OCI-LY7 (cell line): ENCODE measurements around the gene ETV3L. TPM values are rescaled to one million over a fixed set of nuclear protein-coding genes. Genes with fewer than 3 reads are reported as not detected.

Experiments used
- Bru-seq: library from RNA; stranded (reverse); fragments of 400-500 nt; gene quantifications from one replicate; lab custom pipeline; 2021; lab: Mats Ljungman, UMichigan
- BruChase-seq, 2 experiments: library from RNA; stranded (reverse); fragments of 400-500 nt; gene quantifications; one replicate each; lab custom pipeline; 2021; lab: Mats Ljungman, UMichigan
- BruUV-seq: library from RNA; stranded (reverse); fragments of 400-500 nt; replicated peaks from 2 replicates; lab custom pipeline; 2021; lab: Mats Ljungman, UMichigan
- CTCF ChIA-PET: fragments of 300-600 bp; sonication (Branson Sonifier 250); formaldehyde crosslinking; loops from one replicate; lab custom pipeline; 2022; ENCODE audit warnings: antibody characterized with exemption; ENCODE audit not compliant: unreplicated experiment; lab: Charles Lee
- POLR2A ChIA-PET: fragments of 300-600 bp; sonication (Branson Sonifier 250); formaldehyde crosslinking; loops from one replicate; lab custom pipeline; 2022; ENCODE audit warnings: antibody characterized with exemption; lab: Charles Lee
- DNase-seq: peaks from one replicate; pipeline ENCODE4 v3.0.0-alpha.2; 2015; ENCODE audit warnings: low spot score
- H2AFZ ChIP-seq: fragments of 200-600 bp; sonication (generic), shearing (Covaris generic); 2 replicates; pipeline ENCODE4 v1.6.1; 2014; ENCODE audit warnings: mild to moderate bottlenecking, antibody characterized with exemption, low read length, moderate library complexity
- H3K27ac ChIP-seq: fragments of 200-600 bp; sonication (generic); 2 replicates; pipeline ENCODE4 v1.5.1; 2014; ENCODE audit warnings: mixed run types, low read depth, mild to moderate bottlenecking, moderate library complexity, low read length, inconsistent platforms; ENCODE audit not compliant: poor library complexity, severe bottlenecking
- H3K36me3 ChIP-seq: fragments of 200-600 bp; sonication (generic); 2 replicates; pipeline ENCODE4 v1.6.1; 2014; ENCODE audit warnings: mild to moderate bottlenecking, antibody characterized with exemption, low read length, moderate library complexity, mixed read lengths; ENCODE audit not compliant: insufficient read depth
- H3K4me1 ChIP-seq: fragments of 200-600 bp; sonication (generic); 2 replicates; pipeline ENCODE4 v1.5.1; 2014; ENCODE audit warnings: mild to moderate bottlenecking, low read length; ENCODE audit not compliant: insufficient read depth, poor library complexity, severe bottlenecking
- H3K4me2 ChIP-seq: fragments of 200-600 bp; sonication (generic); 2 replicates; pipeline ENCODE4 v1.6.1; 2014; ENCODE audit warnings: mild to moderate bottlenecking, low read length
- H3K4me3 ChIP-seq: fragments of 200-600 bp; sonication (generic); 2 replicates; pipeline ENCODE4 v1.5.1; 2014; ENCODE audit warnings: mild to moderate bottlenecking, low read depth, low read length; ENCODE audit not compliant: poor library complexity, severe bottlenecking
- H3K79me2 ChIP-seq: fragments of 200-600 bp; sonication (generic); 2 replicates; pipeline ENCODE4 v1.6.1; 2016; ENCODE audit warnings: low read depth, mild to moderate bottlenecking, low read length, moderate library complexity, mixed read lengths; ENCODE audit not compliant: insufficient read depth
- H3K9me2 ChIP-seq: fragments of 200-600 bp; sonication (generic); 2 replicates; pipeline ENCODE4 v1.6.1; 2016; ENCODE audit warnings: mild to moderate bottlenecking, low read length, mixed read lengths; ENCODE audit not compliant: insufficient read depth
- H3K9me3 ChIP-seq: fragments of 200-600 bp; sonication (generic); 2 replicates; pipeline ENCODE4 v1.6.1; 2014; ENCODE audit warnings: mild to moderate bottlenecking, mixed run types, low read length, mixed read lengths
- H4K20me1 ChIP-seq: fragments of 200-600 bp; sonication (generic); 2 replicates; pipeline ENCODE4 v1.6.1; 2014; ENCODE audit warnings: mild to moderate bottlenecking, antibody characterized with exemption, low read length, moderate library complexity, mixed read lengths; ENCODE audit not compliant: insufficient read depth
- CTCF ChIP-seq: fragments of 200-600 bp; sonication (generic); conservative IDR thresholded peaks from 2 replicates; pipeline ENCODE4 v1.5.1; 2014; ENCODE audit warnings: mild to moderate bottlenecking, antibody characterized with exemption, low read length, moderate library complexity, mixed read lengths
- EZH2phosphoT487 ChIP-seq: fragments of 200-600 bp; sonication (generic); IDR thresholded peaks from 2 replicates; pipeline ENCODE4 v1.6.1; 2018; ENCODE audit warnings: low read depth, borderline replicate concordance, mild to moderate bottlenecking, mixed run types, antibody characterized with exemption, low read length, moderate library complexity, mixed read lengths
- intact Hi-C: fragments of 100-400 bp; cut with micrococcal nuclease; formaldehyde crosslinking; loops from one replicate; pipeline ENCODE4 v1.10.0; 2022; ENCODE audit not compliant: unreplicated experiment
- long read RNA-seq: library from polyadenylated mRNA; stranded (forward); transcript quantifications from one replicate; pipeline ENCODE4 v2.0.0, GENCODE V29; 2022
- total RNA-seq, 2 experiments: library from RNA; depleted of rRNA in 1 of 2; stranded (reverse); fragments of >200 nt in 1 of 2; shearing (Covaris generic) in 1 of 2; gene quantifications; 2 replicates each; pipeline ENCODE4 v1.2.3, GENCODE V29; 2014 to 2022

The ETV3L gene
- not detected in 2 replicates for total RNA-seq (2014; rRNA removed; shearing (Covaris generic))
- not detected in 2 replicates for total RNA-seq (2022)
- Bru-seq, nascent RNA: not detected
- not detected for BruChase-seq, experiment 1, labeled RNA remaining after a 6-hour chase
- not detected for BruChase-seq, experiment 2, labeled RNA remaining after a 2-hour chase
- long read RNA-seq: 0 reads

GRCh38 chr1:157099633-157100009 lies at the start of gene ETV3L:
Gene ETV3L, minus strand, starts transcription at chr1:157099808. Its CDS starts 285 bp downstream, at chr1:157099523.
- Histone ChIP-seq H3K9me3 (no peaks in the 10 kb centered on the region), H4K20me1 (no peaks in the 10 kb centered on the region), H2AFZ (no peak within 1 kb of the TSS), H3K4me3 (no peak within 1 kb of the TSS), H3K36me3 (no peaks in the 10 kb centered on the region), H3K27ac (no peak within 1 kb of the TSS), H3K4me1 (no peaks in the 10 kb centered on the region), H3K4me2 (no peak within 1 kb of the TSS), H3K79me2 (no peaks in the 10 kb centered on the region), H3K9me2 (no peaks in the 10 kb centered on the region)
- BruUV-seq: no TSS peak
- no peak for DNase-seq
- intact Hi-C loops: no loop called here
- POLR2A ChIA-PET: no interaction called here
- CTCF ChIA-PET: no interaction called here
- no peak for TF ChIP-seq CTCF
- TF ChIP-seq EZH2phosphoT487: no peak

- H3K4me1 ChIP-seq: peaks cover 8% of the 10 kb centered on the region
- no TSS peak for BruUV-seq
- H3K27ac ChIP-seq: no peak overlapping the region
- H2AFZ ChIP-seq: peak overlapping the region; percentile 71
- intact Hi-C loops: no loop called here
- no peaks in the 10 kb centered on the region for H3K36me3 ChIP-seq
- no peak for TF ChIP-seq EZH2phosphoT487
- no peak for TF ChIP-seq CTCF
- no peak overlapping the region for H3K4me3 ChIP-seq
- peak; percentile 44 for DNase-seq
- H3K79me2 ChIP-seq: no peaks in the 10 kb centered on the region
- CTCF ChIA-PET: no interaction called here
- POLR2A ChIA-PET: interaction anchor here (0.9 to 1.7 kb wide), 2 partner anchors 9 to 45 kb away, joined by 3 to 7 read pairs; partner anchors contain the start of gene ETV3
- H3K9me3 ChIP-seq: no peaks in the 10 kb centered on the region
- H3K4me2 ChIP-seq: 0 out of 2 replicates have a peak overlapping the region, but pooled peaks have one; percentile 3
- H3K9me2 ChIP-seq: no peaks in the 10 kb centered on the region
- no peaks in the 10 kb centered on the region for H4K20me1 ChIP-seq
Observed at GRCh38 chr1:157147906-157148700, 48.5 kb upstream of the ETV3L start.
